Thoracic aorta (tissue), 2 donors: ENCODE results near the gene DPH2. TPM values are rescaled to one million over a fixed set of nuclear protein-coding genes. Genes with fewer than 3 reads are reported as not detected.

ENCODE experiments used
- ATAC-seq: fragments of 150-250 bp; one replicate; pipeline ENCODE4 v1.8.0; 2017; ENCODE audit warnings: low read depth; ENCODE audit not compliant: insufficient number of reproducible peaks, low FRiP score
- DNase-seq: peaks from one replicate; pipeline ENCODE4 v3.0.0-alpha.2; 2020; ENCODE audit warnings: low spot score
- H3K27ac ChIP-seq, 2 donors: fragments of 200-600 bp; sonication (generic); 1 replicate in 1 of 2; 2 replicates in 1 of 2; pipeline ENCODE4 v1.5.1; 2016; ENCODE audit warnings: mild to moderate bottlenecking in 2 of 2, moderate library complexity in 2 of 2
- H3K27me3 ChIP-seq: fragments of 200-600 bp; sonication (generic); replicated peaks from 2 replicates; pipeline ENCODE4 v1.6.0; 2016; ENCODE audit warnings: mild to moderate bottlenecking; ENCODE audit not compliant: insufficient read depth
- H3K36me3 ChIP-seq: fragments of 200-600 bp; sonication (generic); one replicate; pipeline ENCODE4 v1.5.1; 2016
- H3K4me1 ChIP-seq, 2 donors: fragments of 200-600 bp; sonication (generic); 1 replicate in 1 of 2; 2 replicates in 1 of 2; pipeline versions ENCODE4 v1.5.1 to v1.6.0; 2016; ENCODE audit warnings: low read depth in 2 of 2, mild to moderate bottlenecking in 1 of 2; ENCODE audit not compliant: control insufficient read depth in 1 of 2
- H3K4me3 ChIP-seq: fragments of 200-600 bp; sonication (generic); 2 replicates; pipeline ENCODE4 v1.5.1; 2016; ENCODE audit warnings: mild to moderate bottlenecking
- H3K9me3 ChIP-seq: fragments of 200-600 bp; sonication (generic); 2 replicates; pipeline ENCODE4 v1.5.1; 2016
- CTCF ChIP-seq: fragments of 200-600 bp; sonication (generic); IDR thresholded peaks from one replicate; pipeline ENCODE4 v1.5.1; 2019; ENCODE audit warnings: antibody characterized with exemption
- total RNA-seq, 2 donors: library from RNA; depleted of rRNA; stranded (reverse); fragments of >200 nt; gene quantifications; one replicate each; pipeline versions ENCODE4 v1.1.0 to v1.2.3, GENCODE V29; 2016

The DPH2 gene
- total RNA-seq, 2 donors from 2014 or later: 21.9 to 31.4 TPM

- Histone ChIP-seq H3K27ac (no peak overlapping the region), H3K27me3 (no peaks in the 10 kb centered on the region), H3K4me3 (no peak overlapping the region), H3K4me1 (peaks cover 0 to 2% of the 10 kb centered on the region in 2 donors), H3K36me3 (peaks cover 23% of the 10 kb centered on the region), H3K9me3 (no peaks in the 10 kb centered on the region)
- ATAC-seq (no peak), DNase-seq (no peak)
- no peak for TF ChIP-seq CTCF
Observed at GRCh38 chr1:43954036-43954435, 15.8 kb upstream of the DPH2 start.

GRCh38 chr1:43956234-43956633 lies 13.6 kb upstream of the DPH2 start:
- no peak for DNase-seq
- H3K9me3 ChIP-seq: no peaks in the 10 kb centered on the region
- no peak for TF ChIP-seq CTCF
- H3K4me1 ChIP-seq: no peaks in the 10 kb centered on the region
- no peak overlapping the region for H3K27ac ChIP-seq
- ATAC-seq: no peak
- H3K27me3 ChIP-seq: no peaks in the 10 kb centered on the region
- H3K4me3 ChIP-seq: no peak overlapping the region
- H3K36me3 ChIP-seq: peaks cover 33% of the 10 kb centered on the region

- Histone ChIP-seq H3K4me3 (no peak overlapping the region), H3K36me3 (peaks cover 37% of the 10 kb centered on the region), H3K9me3 (no peaks in the 10 kb centered on the region), H3K27me3 (no peaks in the 10 kb centered on the region), H3K27ac (no peak overlapping the region), H3K4me1 (no peaks in the 10 kb centered on the region)
- no peak for ATAC-seq
- no peak for TF ChIP-seq CTCF
- no peak for DNase-seq
Observed at GRCh38 chr1:43957407-43958040, 12.3 kb upstream of the DPH2 start.

- no peaks in the 10 kb centered on the region for H3K4me1 ChIP-seq
- H3K27me3 ChIP-seq: no peaks in the 10 kb centered on the region
- no peak for TF ChIP-seq CTCF
- no peak for DNase-seq
- peaks cover 47% of the 10 kb centered on the region for H3K36me3 ChIP-seq
- H3K9me3 ChIP-seq: no peaks in the 10 kb centered on the region
- no peak overlapping the region for H3K4me3 ChIP-seq
- no peak for ATAC-seq
- no peak overlapping the region for H3K27ac ChIP-seq
Observed at GRCh38 chr1:43958351-43959255, 11.2 kb upstream of the DPH2 start.

GRCh38 chr1:43960798-43961197 lies 9.0 kb upstream of the DPH2 start:
- Histone ChIP-seq H3K4me3 (no peak overlapping the region), H3K36me3 (peaks cover 54% of the 10 kb centered on the region), H3K27me3 (no peaks in the 10 kb centered on the region), H3K9me3 (no peaks in the 10 kb centered on the region), H3K4me1 (no peaks in the 10 kb centered on the region), H3K27ac (no peak overlapping the region)
- ATAC-seq (no peak), DNase-seq (no peak)
- TF ChIP-seq CTCF: no peak
